Amygdala (tissue), 56 donors: ENCODE results near the gene LRRC8A.
A peak's percentile ranks its signal among the peaks of the same experiment; 100 is the strongest.
"Not testable (repeated sequence)": the region's sequence is repeated elsewhere in the genome, so short reads cannot be mapped to it uniquely, and the experiment has no call there.

Source experiments
- DNase-seq, 56 donors: peaks; one replicate each; lab custom pipeline; 2025; lab: John Stamatoyannopoulos, UW

Gene LRRC8A

DNA sequence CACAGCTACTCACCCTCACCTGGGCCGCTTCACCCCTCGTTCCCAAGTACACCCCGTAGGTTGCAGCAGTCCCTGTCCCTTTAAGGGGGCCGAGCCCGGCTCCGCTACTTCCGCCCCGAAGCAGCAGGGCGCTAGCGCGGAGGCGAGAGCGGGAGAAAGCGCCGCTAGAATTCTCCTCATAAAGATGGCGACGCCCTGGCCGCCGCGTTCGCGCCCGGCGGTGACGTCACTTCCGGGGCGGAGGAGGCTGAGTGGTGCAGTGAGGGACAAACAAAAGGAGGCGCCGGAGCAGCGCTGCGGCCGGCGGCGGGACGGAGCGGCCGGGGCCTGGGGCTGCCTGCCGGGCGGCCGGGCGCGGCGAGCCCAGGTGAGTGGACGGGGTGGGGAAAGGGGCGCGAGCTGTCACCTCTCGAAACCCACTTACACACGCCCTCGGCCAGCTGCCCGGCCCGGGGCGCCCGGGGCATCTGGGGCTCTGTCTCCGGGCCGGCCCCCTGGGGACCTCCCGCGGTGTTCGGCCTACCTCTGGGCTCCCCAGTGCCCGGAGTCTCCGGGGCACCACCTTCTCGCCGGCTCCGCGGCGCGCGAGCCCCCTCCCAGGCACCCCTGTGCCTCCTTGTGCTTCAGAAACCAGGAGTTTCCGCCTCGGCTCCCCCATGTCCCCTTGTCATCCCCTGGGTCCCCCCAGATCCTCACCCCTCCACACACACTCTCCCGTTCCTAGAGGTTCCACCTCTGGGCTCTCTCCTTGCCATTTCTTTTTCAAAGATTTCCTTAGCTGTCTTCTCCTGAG is at the start of gene LRRC8A, which contains the start of gene KYAT1:
Gene LRRC8A, plus strand, starts transcription at position 250 of the 793 bp plus-strand sequence. CDS start 25,032 bp downstream, outside the sequence.
Gene KYAT1, minus strand, starts transcription at position 67 of the 793 bp plus-strand sequence. CDS start 36,545 bp downstream, outside the sequence.
- peak; percentile 64 to 99 (median 95) for DNase-seq

DNA sequence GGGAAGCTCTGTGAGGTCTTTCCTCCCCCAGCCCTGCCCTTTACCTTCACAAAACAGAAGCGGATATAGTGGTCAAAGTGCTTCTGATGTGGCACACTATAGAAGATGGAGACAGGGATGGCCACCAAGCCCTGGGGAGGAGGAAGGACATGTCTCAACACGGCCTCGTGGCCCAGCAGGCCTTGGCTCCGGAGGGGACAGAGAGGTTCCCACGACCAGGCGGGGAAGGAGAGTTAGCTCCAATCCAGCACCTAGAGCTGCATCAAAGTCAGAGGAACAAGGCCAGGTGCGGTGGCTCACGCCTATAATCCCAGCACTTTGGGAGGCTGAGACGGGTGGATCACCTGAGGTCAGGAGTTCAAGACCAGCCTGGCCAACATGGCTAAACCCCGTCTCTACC is 48.2 kb upstream of the LRRC8A start:
- no peak for DNase-seq

DNA sequence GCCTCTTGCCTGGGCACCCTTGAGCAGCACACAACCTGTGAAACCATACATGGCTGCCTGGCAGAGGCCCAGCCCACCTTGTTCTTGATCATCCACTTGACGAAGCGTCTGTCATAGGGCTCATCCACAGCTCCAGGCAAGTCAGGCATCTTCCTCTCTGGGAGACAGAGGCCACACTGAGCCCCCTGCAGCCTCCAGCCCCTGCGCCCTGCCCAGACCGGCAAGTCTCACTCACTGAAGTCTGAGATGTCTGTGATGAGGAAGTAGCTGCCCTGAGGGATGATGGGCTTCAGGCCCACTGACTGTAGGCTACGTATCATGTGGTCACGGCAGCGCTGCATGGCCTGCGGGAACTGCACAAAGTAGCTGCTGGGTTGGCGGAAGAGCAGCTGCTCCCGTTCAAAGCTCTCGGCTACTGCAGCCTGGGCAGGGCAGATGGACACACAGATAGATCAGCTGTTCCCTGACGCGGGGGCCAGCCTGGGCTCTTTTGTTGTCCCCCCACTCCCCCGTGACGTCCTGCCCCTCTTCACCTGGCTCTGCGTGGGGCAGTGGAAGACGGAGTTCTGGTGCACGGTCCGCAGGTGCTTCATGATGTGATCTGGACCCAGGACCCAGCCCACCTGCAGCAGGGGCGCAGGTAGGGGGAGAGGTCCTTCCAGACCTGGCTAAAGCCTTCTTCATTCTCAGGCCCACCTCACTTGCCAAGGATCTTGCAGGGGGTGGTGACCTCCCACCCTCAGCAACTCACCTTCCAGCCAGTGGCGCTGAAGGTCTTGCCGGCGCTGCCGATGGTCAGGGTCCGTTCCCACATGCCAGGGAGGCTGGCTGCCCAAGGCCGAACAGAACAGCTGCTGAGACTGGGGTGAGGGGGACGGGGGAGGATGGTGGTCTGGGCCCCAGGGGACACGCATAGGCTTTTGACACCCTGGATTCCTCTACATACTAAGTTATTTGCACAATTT is 46.4 kb upstream of the LRRC8A start:
- DNase-seq: no peak

DNA sequence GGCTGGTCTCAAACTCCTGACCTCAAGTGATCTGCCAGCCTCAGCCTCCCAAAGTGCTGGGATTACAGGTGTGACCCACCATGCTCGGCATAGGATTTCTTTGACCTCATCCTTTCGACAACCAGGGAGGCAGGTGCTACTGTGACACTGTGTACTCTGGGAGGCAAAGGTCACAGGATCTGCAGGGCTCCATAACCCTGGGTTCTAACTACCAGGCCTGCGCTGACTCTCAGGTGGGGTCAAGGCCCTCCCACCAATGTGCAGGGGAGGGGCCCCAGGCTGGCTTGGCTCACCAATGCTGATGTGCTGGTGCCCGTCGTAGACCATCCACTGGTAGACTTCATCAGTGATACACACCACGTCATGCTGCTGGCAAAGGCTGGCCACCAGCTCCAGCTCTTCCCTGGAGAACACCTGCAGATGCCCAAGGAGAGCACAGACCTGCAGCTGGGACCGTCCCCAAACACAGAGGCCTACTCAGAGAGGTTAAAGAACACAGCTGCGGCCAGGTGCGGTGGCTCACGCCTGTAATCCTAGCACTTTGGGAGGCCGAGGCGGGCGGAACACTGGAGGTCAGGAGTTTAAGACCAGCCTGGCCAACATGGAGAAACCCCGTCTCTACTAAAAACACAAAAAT is 45.3 kb upstream of the LRRC8A start:
- no peak for DNase-seq

GRCh38 chr9:128838338-128838737 is 43.6 kb upstream of the LRRC8A start:
- DNase-seq: no peak

DNA sequence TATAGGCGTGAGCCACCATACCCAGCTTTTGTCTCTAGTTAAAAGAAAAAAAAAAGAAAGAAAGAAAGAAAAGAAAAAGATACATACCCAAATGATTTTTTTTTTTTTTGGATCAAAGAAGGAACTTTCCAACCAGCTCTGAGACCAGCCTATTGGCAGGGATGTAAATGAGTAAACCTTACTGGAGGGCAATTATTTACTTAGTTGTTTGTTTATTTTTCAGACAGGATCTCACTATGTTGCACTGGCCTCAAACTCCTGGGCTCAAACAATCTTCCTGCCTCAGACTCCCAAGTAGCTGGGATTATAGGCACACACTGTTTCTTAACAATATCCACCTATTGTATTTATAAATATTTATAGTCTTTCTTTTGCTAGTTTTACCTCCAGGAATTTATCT is 41.4 kb upstream of the LRRC8A start:
- DNase-seq: no peak

DNA sequence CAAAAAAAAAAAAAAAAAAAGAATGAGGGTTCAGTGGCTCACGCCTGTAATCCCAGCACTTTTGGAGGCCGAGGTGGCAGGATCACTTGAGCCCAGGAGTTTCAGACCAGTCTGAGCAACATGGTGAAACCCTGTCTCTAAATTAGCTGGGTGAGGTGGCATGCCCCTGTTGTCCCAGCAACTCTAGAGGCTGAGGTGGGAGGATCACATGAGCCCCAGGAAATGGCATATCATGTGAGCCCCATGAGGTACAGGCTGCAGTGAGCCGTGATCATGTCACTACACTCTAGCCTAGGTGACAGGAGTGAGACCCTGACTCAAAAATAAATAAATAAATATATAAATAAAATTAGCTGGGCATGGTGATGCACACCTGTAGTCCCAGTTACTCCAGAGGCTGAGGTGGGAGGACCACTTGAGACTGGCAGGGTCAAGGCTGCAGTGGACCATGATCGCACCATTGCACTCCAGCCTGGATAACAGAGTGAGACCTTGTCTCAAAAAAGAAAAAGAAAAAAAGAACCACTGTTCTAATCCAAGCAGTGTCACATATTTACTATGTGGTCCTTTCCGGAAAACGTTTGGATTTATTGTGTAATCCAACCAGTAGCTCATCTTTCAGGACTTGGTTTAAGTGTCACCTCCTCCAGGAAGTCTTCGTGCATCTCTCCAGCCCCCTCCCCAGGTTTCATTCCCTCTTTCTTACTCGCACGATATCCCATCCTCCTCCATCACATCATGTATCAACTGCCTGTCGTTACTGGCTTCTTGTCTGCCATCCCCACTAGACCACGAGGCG is 40.0 kb upstream of the LRRC8A start:
- DNase-seq: no peak

DNA sequence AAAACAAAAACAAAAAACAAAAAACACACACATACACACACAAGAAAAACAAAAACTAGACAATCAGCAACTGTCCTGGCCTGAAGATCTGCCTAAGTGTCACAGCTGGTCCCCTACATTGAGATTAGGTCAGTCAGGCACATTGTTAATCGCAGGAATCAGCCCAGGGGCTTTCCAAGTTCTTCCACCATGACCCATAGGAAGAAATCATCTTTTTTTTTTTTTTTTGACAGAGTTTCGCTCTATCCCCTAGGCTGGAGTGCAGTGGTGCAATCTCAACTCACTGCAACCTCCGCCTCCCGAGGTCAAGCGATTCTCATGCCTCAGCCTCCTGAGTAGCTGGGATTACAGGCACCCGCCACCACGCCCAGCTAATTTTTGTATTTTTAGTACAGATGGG is 38.8 kb upstream of the LRRC8A start:
- DNase-seq: not testable (repeated sequence)

DNA sequence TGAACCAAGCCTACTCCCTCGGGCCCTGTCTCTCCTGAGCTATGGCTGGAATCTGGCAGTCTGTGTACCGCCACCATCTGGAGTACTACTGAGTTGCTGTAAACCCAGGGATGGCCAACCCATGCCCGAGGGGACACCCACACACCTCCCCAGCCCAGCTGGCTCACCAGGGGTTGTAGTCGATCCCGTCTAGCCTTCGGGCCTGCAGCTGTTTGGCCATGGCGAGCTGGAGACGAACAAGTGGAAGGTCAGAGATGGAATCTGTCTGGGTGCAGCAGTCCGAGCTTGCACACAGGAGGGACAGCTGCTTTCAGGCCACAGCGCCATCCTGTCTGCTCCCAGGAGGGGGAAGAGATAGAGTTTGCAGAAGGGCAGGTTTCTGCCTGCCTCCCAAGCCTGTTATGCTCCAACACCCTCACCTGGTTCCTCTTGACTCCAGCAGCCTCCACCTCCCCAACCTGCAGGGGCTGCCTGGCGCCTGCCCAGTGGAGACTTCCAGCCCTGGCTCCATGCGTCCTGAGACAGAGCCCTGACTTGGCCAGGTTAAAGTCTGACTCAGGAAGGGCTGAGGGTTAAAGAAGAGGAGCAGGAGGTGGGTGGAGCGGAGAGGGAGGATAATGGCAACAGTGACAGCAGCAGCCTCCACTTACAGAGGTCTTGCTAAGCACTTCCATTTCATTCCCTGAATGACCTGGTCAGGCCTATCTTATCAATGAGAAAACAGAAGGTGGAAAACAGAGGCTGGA is 36.6 kb upstream of the LRRC8A start:
- no peak for DNase-seq

GRCh38 chr9:128846680-128847030 is 35.3 kb upstream of the LRRC8A start:
- no peak for DNase-seq

DNA sequence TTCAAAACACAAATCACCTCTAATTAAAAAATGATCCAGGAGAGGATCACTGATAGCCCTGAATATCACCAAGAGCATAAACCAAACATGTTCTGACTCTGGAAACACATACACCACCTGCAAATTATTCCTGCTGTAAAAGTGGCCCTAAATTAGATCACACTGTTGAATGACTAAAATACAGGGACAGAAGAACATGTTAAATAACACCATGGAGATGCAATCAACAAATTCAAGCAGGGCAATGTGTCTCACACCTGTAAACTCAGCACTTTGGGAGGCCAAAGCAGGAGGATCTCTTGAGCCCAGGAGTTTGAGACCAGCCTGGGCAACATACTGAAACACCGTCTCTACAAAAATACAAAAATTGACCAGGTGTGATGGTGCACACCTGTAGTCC is 34.1 kb upstream of the LRRC8A start:
- no peak for DNase-seq

DNA sequence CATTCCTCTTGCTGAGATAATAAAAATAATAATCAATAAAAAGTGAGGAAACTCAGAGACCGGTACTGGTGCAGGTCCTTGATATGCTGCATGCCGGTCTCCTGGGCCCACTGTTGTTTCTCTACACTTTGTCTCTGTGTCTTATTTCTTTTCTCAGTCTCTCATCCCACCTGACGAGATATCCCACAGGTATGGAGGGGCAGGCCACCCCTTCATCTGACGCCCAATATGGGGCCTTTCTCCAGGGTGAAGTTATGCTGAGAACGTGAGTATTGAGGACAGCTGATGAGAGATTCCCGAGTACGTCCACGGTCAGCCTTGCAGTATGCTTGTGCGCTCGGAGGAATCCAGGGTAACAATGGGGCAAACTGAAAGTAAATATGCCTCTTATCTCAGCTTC is 30.9 kb upstream of the LRRC8A start:
- DNase-seq: not testable (repeated sequence)

- DNase-seq: peak in 19 of 56 donors; percentile 5 to 73 (median 23)
Measured at GRCh38 chr9:128851779-128852600, 29.9 kb upstream of the LRRC8A start.

GRCh38 chr9:128852646-128853045 is 29.3 kb upstream of the LRRC8A start:
- not testable (repeated sequence) for DNase-seq

DNA sequence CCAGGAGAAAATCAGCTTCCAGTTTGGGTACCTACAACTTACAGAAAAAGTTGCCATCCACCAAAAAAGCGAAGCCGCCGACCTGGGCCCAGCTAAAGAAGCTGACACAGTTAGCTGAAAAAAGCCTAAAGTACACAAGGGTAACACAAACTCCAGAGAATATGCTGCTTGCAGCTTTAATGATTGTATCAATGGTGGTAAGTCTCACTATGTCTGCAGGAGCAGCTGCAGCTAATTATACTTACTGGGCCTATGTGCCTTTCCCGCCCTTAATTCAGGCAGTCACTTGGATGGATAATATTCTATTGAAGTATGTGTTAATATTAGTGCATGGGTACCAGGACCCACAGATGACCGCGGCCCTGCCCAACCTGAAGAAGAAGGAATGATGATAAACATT is 27.5 kb upstream of the LRRC8A start:
- not testable (repeated sequence) for DNase-seq

- DNase-seq: not testable (repeated sequence)
Measured at GRCh38 chr9:128858476-128858875, 23.5 kb upstream of the LRRC8A start.

DNA sequence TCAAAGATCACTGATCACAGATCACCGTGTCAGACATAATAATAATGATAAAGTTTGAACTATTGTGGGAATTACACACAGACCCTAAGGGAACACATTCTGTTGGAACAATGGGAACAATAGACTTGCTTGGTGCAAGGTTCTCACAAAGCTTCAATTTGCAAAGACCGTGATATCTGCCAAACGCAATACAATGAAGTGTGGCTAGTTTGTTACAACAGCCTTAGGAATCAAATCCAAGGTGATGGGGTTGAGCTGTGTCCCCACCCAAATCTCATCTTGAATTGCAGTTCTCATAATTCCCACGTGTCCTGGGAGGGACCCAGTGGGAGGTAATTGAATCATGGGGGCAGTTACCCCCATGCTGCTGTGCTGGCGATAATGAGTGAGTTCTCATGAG is 21.0 kb upstream of the LRRC8A start:
- peak in 1 of 56 donors; percentile 22 for DNase-seq

- DNase-seq: no peak
Measured at GRCh38 chr9:128861501-128861900, 20.4 kb upstream of the LRRC8A start.
